HepG2 (cell line): Measurements from ENCODE around the gene INSYN2B.

ENCODE experiments used
- RFX5 ChIP-seq: IDR thresholded peaks from 2 replicates; pipeline ENCODE4 v1.6.1; 2011; ENCODE audit warnings: low read depth, low read length, improper control_type of control experiment
- ZNF263 ChIP-seq: sonication (generic); formaldehyde crosslinking; IDR thresholded peaks from 2 replicates; pipeline ENCODE4 v1.4.0; 2020; ENCODE audit warnings: missing genetic modification reagents
- TF ChIP-seq, protein P1 (sequence below): sonication (generic); formaldehyde crosslinking; IDR thresholded peaks from 2 replicates; pipeline ENCODE4 v1.4.0; 2020; ENCODE audit warnings: missing genetic modification reagents
- TF ChIP-seq, protein P2 (sequence below): sonication (generic); formaldehyde crosslinking; IDR thresholded peaks from 2 replicates; pipeline ENCODE4 v1.5.0; 2020; ENCODE audit warnings: mild to moderate bottlenecking, missing genetic modification reagents, moderate library complexity

DNA sequence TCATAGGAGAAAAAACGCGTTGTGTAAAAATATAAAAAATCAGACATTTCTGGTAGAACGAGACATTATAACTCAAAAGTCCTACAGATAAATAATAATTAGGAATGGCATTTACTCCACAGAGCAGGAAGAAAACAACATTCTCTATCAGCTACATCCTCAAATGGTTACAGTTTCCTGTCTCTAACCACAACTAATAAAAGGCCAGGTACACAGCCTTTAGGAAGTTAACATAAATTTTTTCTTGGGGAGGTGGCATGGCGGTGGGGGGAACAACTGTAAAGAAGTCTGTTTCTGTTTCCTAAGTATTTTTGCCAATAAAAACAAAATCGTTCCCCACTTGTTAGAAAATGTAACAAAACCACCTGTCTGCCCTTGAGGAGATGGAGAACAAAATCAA is 44.5 kb downstream of the INSYN2B start:
- TF ChIP-seq, protein P1, sequence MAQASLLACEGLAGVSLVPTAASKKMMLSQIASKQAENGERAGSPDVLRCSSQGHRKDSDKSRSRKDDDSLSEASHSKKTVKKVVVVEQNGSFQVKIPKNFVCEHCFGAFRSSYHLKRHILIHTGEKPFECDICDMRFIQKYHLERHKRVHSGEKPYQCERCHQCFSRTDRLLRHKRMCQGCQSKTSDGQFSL (CRISPR knock-in tag): no peak
- TF ChIP-seq RFX5 (no peak), ZNF263 (CRISPR knock-in tag) (no peak)
- TF ChIP-seq, protein P2, sequence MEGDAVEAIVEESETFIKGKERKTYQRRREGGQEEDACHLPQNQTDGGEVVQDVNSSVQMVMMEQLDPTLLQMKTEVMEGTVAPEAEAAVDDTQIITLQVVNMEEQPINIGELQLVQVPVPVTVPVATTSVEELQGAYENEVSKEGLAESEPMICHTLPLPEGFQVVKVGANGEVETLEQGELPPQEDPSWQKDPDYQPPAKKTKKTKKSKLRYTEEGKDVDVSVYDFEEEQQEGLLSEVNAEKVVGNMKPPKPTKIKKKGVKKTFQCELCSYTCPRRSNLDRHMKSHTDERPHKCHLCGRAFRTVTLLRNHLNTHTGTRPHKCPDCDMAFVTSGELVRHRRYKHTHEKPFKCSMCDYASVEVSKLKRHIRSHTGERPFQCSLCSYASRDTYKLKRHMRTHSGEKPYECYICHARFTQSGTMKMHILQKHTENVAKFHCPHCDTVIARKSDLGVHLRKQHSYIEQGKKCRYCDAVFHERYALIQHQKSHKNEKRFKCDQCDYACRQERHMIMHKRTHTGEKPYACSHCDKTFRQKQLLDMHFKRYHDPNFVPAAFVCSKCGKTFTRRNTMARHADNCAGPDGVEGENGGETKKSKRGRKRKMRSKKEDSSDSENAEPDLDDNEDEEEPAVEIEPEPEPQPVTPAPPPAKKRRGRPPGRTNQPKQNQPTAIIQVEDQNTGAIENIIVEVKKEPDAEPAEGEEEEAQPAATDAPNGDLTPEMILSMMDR (CRISPR knock-in tag): no peak
